IMR-90 (cell line): Measurements from ENCODE around the gene C1QTNF8.

Experiments used
- MAFK ChIP-seq: IDR thresholded peaks from 2 replicates; pipeline ENCODE4 v1.6.1; 2012; ENCODE audit warnings: low read depth, low read length, improper control_type of control experiment
- MAZ ChIP-seq: IDR thresholded peaks from 2 replicates; pipeline ENCODE4 v1.6.1; 2012; ENCODE audit warnings: low read depth, mild to moderate bottlenecking, low read length, improper control_type of control experiment, moderate library complexity, borderline replicate concordance
- MXI1 ChIP-seq: IDR thresholded peaks from 2 replicates; pipeline ENCODE4 v1.6.1; 2012; ENCODE audit warnings: low read depth, mild to moderate bottlenecking, low read length, moderate library complexity, borderline replicate concordance
- POLR2A ChIP-seq: IDR thresholded peaks from 2 replicates; pipeline ENCODE4 v1.6.1; 2012; ENCODE audit warnings: mild to moderate bottlenecking, low read depth, low read length
- RAD21 ChIP-seq: IDR thresholded peaks from 2 replicates; pipeline ENCODE4 v1.6.1; 2012; ENCODE audit warnings: low read length, improper control_type of control experiment
- TF ChIP-seq, protein P1 (sequence below): conservative IDR thresholded peaks from 2 replicates; pipeline ENCODE4 v1.5.1; 2012; ENCODE audit warnings: mild to moderate bottlenecking, low read depth, low read length, improper control_type of control experiment
- TF ChIP-seq, protein P2 (sequence below): fragments of 150-350 bp; IDR thresholded peaks from 2 replicates; pipeline ENCODE4 v1.6.1; 2017; ENCODE audit warnings: mild to moderate bottlenecking, antibody characterized with exemption, low read length, low read depth

DNA sequence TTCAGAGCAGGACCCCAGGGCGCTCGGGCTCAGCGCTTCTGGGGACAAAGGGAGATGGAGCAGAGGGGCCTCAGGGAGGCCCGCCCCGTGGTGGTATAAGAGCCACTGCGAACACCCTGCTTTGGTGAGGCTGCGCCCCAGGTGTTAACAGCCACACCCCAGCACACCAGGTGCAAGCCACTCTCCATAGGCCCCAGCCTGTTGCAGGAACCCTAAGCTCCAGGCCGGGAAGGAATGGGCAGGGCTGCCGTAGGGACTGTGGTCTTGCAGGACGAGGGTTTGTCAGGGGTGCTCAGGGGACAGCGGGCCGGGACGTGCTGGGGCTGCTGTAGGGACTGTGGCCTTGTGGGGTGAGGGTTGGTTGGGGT lies 40.5 kb downstream of the C1QTNF8 start:
- TF ChIP-seq, protein P1, sequence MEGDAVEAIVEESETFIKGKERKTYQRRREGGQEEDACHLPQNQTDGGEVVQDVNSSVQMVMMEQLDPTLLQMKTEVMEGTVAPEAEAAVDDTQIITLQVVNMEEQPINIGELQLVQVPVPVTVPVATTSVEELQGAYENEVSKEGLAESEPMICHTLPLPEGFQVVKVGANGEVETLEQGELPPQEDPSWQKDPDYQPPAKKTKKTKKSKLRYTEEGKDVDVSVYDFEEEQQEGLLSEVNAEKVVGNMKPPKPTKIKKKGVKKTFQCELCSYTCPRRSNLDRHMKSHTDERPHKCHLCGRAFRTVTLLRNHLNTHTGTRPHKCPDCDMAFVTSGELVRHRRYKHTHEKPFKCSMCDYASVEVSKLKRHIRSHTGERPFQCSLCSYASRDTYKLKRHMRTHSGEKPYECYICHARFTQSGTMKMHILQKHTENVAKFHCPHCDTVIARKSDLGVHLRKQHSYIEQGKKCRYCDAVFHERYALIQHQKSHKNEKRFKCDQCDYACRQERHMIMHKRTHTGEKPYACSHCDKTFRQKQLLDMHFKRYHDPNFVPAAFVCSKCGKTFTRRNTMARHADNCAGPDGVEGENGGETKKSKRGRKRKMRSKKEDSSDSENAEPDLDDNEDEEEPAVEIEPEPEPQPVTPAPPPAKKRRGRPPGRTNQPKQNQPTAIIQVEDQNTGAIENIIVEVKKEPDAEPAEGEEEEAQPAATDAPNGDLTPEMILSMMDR, result no peak
- TF ChIP-seq POLR2A (no peak), RAD21 (no peak), MXI1 (no peak), MAZ (no peak), MAFK (no peak)
- TF ChIP-seq, protein P2, sequence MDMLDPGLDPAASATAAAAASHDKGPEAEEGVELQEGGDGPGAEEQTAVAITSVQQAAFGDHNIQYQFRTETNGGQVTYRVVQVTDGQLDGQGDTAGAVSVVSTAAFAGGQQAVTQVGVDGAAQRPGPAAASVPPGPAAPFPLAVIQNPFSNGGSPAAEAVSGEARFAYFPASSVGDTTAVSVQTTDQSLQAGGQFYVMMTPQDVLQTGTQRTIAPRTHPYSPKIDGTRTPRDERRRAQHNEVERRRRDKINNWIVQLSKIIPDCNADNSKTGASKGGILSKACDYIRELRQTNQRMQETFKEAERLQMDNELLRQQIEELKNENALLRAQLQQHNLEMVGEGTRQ, result no peak
